ENCODE results near the gene NHS.

Gene NHS

DNA sequence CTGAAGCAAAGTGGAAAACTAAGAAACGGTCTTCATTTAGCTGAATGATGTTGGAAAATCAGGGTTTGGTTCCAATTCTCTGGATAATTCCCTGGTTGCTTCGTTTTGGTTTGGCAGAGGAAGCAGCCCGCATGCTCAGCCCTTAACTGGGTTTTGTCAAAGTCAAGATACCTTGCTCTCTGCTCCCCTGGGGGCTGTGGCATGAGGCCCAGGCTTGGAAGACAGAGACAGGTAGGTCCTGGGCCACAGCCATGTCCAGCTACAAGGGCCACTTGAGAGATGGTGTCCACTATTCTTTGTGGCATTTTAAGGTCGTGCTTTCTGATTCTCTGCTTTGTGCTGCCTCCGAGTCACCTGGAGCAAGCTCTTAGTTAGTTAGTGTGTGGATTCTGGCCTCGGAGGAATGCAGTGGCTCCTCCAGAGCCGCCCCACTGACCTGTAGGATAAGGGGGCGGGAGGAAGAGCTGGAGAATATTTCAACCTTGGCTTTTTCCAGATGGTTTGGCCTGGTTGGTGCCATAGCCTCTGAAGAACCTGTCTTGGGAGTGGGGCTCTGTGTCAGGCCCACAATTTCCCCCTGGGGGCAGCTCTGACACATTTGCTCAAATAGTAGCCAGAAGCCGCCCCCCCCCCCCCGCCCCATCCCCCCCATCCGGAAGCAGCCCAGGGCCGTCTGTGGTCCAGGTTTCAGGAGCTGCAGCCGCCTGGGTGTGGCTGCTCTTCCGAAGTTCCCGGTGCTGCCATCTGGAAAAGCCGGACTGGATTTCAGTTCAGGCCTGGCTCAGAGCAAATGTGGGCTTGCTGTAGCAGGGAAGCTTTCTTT lies 147.1 kb downstream of the NHS start:
- no peak for DNase-seq
- CTCF ChIA-PET = no interaction called here
- H3K36me3 ChIP-seq (ENCODE audit: control insufficient read depth in 4 of 4, insufficient read depth in 4 of 4, low read length in 3 of 4) = no peaks in the 10 kb centered on the region
- H3K9me3 ChIP-seq (ENCODE audit: control extremely low read depth in 1 of 5, control insufficient read depth in 4 of 5, insufficient read depth in 2 of 5, low read depth in 1 of 5, low read length in 4 of 5) = no peaks in the 10 kb centered on the region
- H3K27ac ChIP-seq (ENCODE audit: insufficient read depth in 1 of 2, low read depth in 1 of 2, low read length in 2 of 2, poor library complexity in 1 of 2, severe bottlenecking in 2 of 2) = no peak overlapping the region
- peaks cover 0 to 2% (median 0%) of the 10 kb centered on the region in 5 experiments for H3K27me3 ChIP-seq (replicated peaks in 2 of 5; ENCODE audit: control insufficient read depth in 4 of 5, insufficient read depth in 5 of 5, low read length in 4 of 5)
- peaks cover 0 to 4% (median under 1%) of the 10 kb centered on the region in 4 experiments for H3K4me1 ChIP-seq (ENCODE audit: control extremely low read depth in 1 of 4, control insufficient read depth in 4 of 4, insufficient read depth in 4 of 4, low read length in 3 of 4)
- 49% methylated on average over 8 of the region's 16 CpGs for WGBS (ENCODE audit: insufficient coverage)
- POLR2A ChIA-PET = no interaction called here
- H3K4me3 ChIP-seq (ENCODE audit: control insufficient read depth in 1 of 7, extremely low read depth in 1 of 7, insufficient read depth in 4 of 7, low read depth in 2 of 7, low read length in 6 of 7) = no peak overlapping the region

- Histone ChIP-seq H3K27ac (ENCODE audit: insufficient read depth in 1 of 2, low read depth in 1 of 2, low read length in 2 of 2, poor library complexity in 1 of 2, severe bottlenecking in 2 of 2) (no peak overlapping the region), H3K4me1 (ENCODE audit: control extremely low read depth in 1 of 4, control insufficient read depth in 4 of 4, insufficient read depth in 4 of 4, low read length in 3 of 4) (peaks cover 2 to 17% (median 8%) of the 10 kb centered on the region in 4 experiments), H3K4me3 (ENCODE audit: control insufficient read depth in 1 of 7, extremely low read depth in 1 of 7, insufficient read depth in 4 of 7, low read depth in 2 of 7, low read length in 6 of 7) (no peak overlapping the region), H3K36me3 (ENCODE audit: control insufficient read depth in 4 of 4, insufficient read depth in 4 of 4, low read length in 3 of 4) (no peaks in the 10 kb centered on the region), H3K27me3 (replicated peaks in 2 of 5; ENCODE audit: control insufficient read depth in 4 of 5, insufficient read depth in 5 of 5, low read length in 4 of 5) (peaks cover 0 to 5% (median 0%) of the 10 kb centered on the region in 5 experiments), H3K9me3 (ENCODE audit: control extremely low read depth in 1 of 5, control insufficient read depth in 4 of 5, insufficient read depth in 2 of 5, low read depth in 1 of 5, low read length in 4 of 5) (no peaks in the 10 kb centered on the region)
- no CpG with 5 or more reads among the region's 1 CpG for WGBS (ENCODE audit: insufficient coverage)
- ChIA-PET POLR2A (no interaction called here), CTCF (interaction anchor here (1.4 kb wide), 1 partner anchor 9 kb away, joined by 3 read pairs; no protein-coding TSS in a partner anchor)
- no peak for DNase-seq
These were observed 150.3 kb downstream of the NHS start for GRCh38 chrX:17525266-17525665.

- H3K4me1 ChIP-seq (ENCODE audit: control extremely low read depth in 1 of 4, control insufficient read depth in 4 of 4, insufficient read depth in 4 of 4, low read length in 3 of 4) = peaks cover 2 to 17% (median 8%) of the 10 kb centered on the region in 4 experiments
- no peak overlapping the region for H3K4me3 ChIP-seq (ENCODE audit: control insufficient read depth in 1 of 7, extremely low read depth in 1 of 7, insufficient read depth in 4 of 7, low read depth in 2 of 7, low read length in 6 of 7)
- peaks cover 0 to 8% (median 0%) of the 10 kb centered on the region in 5 experiments for H3K27me3 ChIP-seq (replicated peaks in 2 of 5; ENCODE audit: control insufficient read depth in 4 of 5, insufficient read depth in 5 of 5, low read length in 4 of 5)
- no peaks in the 10 kb centered on the region for H3K36me3 ChIP-seq (ENCODE audit: control insufficient read depth in 4 of 4, insufficient read depth in 4 of 4, low read length in 3 of 4)
- H3K9me3 ChIP-seq (ENCODE audit: control extremely low read depth in 1 of 5, control insufficient read depth in 4 of 5, insufficient read depth in 2 of 5, low read depth in 1 of 5, low read length in 4 of 5) = no peaks in the 10 kb centered on the region
- 96% methylated on average over 8 of the region's 8 CpGs for WGBS (ENCODE audit: insufficient coverage)
- H3K27ac ChIP-seq (ENCODE audit: insufficient read depth in 1 of 2, low read depth in 1 of 2, low read length in 2 of 2, poor library complexity in 1 of 2, severe bottlenecking in 2 of 2) = no peak overlapping the region
- no peak for DNase-seq
- ChIA-PET CTCF (interaction anchor here (1.4 kb wide), 1 partner anchor 9 kb away, joined by 3 read pairs; no protein-coding TSS in a partner anchor), POLR2A (no interaction called here)
These were observed 151.0 kb downstream of the NHS start for GRCh38 chrX:17525762-17526555.

DNA sequence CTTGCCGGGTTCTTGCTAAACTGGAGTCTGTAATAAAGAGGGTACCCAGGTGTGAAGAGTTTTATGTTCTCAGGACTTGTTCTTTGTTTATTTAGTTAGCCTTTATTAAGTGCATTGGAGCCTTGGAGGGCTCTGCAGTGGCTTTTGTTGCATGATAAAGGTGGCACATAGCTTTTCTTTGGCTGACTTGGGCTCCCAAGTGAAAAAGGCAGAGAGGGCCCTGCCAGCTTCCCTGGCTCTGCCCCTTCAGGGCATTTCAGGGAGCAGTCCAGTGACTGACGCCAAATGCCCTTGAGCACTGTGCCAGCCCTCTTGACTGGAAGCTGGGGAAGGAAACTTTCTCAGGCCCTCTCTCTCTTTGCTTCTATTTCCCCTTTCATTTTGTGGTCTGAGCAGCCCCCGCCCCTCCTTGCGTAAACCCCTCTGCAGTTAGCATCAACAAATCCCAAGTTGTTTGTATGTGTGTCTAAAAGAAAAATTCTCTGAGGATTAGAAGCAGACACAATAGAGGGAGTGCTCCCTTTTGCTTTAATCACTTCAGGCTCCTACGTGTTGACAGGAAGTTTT lies 152.2 kb downstream of the NHS start:
- Histone ChIP-seq H3K4me1 (ENCODE audit: control extremely low read depth in 1 of 4, control insufficient read depth in 4 of 4, insufficient read depth in 4 of 4, low read length in 3 of 4) (peaks cover 2 to 17% (median 8%) of the 10 kb centered on the region in 4 experiments), H3K9me3 (ENCODE audit: control extremely low read depth in 1 of 5, control insufficient read depth in 4 of 5, insufficient read depth in 2 of 5, low read depth in 1 of 5, low read length in 4 of 5) (no peaks in the 10 kb centered on the region), H3K4me3 (ENCODE audit: control insufficient read depth in 1 of 7, extremely low read depth in 1 of 7, insufficient read depth in 4 of 7, low read depth in 2 of 7, low read length in 6 of 7) (peak overlapping the region in 2 of 7 experiments; percentile 1 to 42), H3K27me3 (replicated peaks in 2 of 5; ENCODE audit: control insufficient read depth in 4 of 5, insufficient read depth in 5 of 5, low read length in 4 of 5) (peaks cover 0 to 8% (median 0%) of the 10 kb centered on the region in 5 experiments), H3K27ac (ENCODE audit: insufficient read depth in 1 of 2, low read depth in 1 of 2, low read length in 2 of 2, poor library complexity in 1 of 2, severe bottlenecking in 2 of 2) (no peak overlapping the region), H3K36me3 (ENCODE audit: control insufficient read depth in 4 of 4, insufficient read depth in 4 of 4, low read length in 3 of 4) (no peaks in the 10 kb centered on the region)
- 86% methylated on average over 1 of the region's 5 CpGs for WGBS (ENCODE audit: insufficient coverage)
- ChIA-PET CTCF (no interaction called here), POLR2A (interaction anchor here (0.6 kb wide), 1 partner anchor 1553 kb away, joined by 3 read pairs; no protein-coding TSS in a partner anchor)
- DNase-seq = peak; percentile 7 to 33 (median 8)

DNA sequence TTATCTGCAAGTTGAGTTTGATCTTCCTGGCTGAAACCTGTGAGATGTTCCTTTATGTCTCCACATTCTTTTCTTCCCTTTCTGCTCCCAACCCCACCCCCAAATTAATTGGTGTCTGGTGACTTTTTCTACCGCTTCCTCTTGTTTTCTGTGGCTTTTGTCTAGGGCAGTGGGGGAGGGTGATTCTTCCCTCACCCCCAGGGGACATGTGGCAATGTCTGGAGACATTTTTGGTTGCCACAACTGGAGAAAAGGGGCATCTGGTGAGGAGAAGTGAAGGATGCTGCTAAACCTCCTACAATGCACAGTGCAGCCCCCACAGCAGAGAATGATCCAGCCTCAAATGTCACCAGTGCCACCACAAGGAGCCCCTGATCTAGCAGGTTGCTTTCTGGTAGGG lies 152.9 kb downstream of the NHS start:
- ChIA-PET POLR2A (no interaction called here), CTCF (no interaction called here)
- Histone ChIP-seq H3K27me3 (replicated peaks in 2 of 5; ENCODE audit: control insufficient read depth in 4 of 5, insufficient read depth in 5 of 5, low read length in 4 of 5) (peaks cover 0 to 8% (median 0%) of the 10 kb centered on the region in 5 experiments), H3K4me1 (ENCODE audit: control extremely low read depth in 1 of 4, control insufficient read depth in 4 of 4, insufficient read depth in 4 of 4, low read length in 3 of 4) (peaks cover 2 to 17% (median 8%) of the 10 kb centered on the region in 4 experiments), H3K9me3 (ENCODE audit: control extremely low read depth in 1 of 5, control insufficient read depth in 4 of 5, insufficient read depth in 2 of 5, low read depth in 1 of 5, low read length in 4 of 5) (no peaks in the 10 kb centered on the region), H3K4me3 (ENCODE audit: control insufficient read depth in 1 of 7, extremely low read depth in 1 of 7, insufficient read depth in 4 of 7, low read depth in 2 of 7, low read length in 6 of 7) (peak overlapping the region in 2 of 7 experiments; percentile 10 to 42), H3K27ac (ENCODE audit: insufficient read depth in 1 of 2, low read depth in 1 of 2, low read length in 2 of 2, poor library complexity in 1 of 2, severe bottlenecking in 2 of 2) (no peak overlapping the region), H3K36me3 (ENCODE audit: control insufficient read depth in 4 of 4, insufficient read depth in 4 of 4, low read length in 3 of 4) (no peaks in the 10 kb centered on the region)
- no CpG with 5 or more reads among the region's 1 CpG for WGBS (ENCODE audit: insufficient coverage)
- peak; percentile 12 to 51 (median 49) for DNase-seq

DNA sequence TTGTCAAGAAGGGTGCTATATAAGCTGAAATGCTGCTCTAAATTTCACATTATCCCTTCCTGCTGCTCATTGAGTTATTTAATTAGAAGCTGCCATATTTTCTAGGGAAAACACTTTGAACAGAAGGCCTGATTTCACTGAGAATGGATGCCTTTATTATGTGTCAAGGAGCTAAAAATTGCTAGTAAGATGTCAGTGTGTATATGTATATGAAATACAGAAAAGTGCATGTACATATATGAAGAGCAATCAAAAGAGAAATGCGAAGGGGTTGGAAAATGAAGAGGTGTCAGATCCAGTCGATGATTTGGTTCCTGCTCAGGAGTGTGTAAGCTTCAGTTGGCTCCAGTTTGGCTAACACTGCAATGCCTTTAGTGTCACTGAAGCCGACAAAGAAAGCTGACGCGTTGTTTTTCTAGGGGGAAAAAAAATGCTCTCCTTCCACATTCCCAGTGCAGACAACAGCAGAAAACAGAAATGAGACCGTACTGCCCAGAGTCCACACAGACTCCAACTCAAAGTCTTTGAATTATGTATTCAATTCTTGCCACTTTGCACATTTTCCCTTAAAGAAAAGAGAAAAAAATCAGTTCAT lies 154.2 kb downstream of the NHS start:
- no peak overlapping the region for H3K27ac ChIP-seq (ENCODE audit: insufficient read depth in 1 of 2, low read depth in 1 of 2, low read length in 2 of 2, poor library complexity in 1 of 2, severe bottlenecking in 2 of 2)
- no peaks in the 10 kb centered on the region for H3K36me3 ChIP-seq (ENCODE audit: control insufficient read depth in 4 of 4, insufficient read depth in 4 of 4, low read length in 3 of 4)
- peaks cover 0 to 5% (median 0%) of the 10 kb centered on the region in 5 experiments for H3K27me3 ChIP-seq (replicated peaks in 2 of 5; ENCODE audit: control insufficient read depth in 4 of 5, insufficient read depth in 5 of 5, low read length in 4 of 5)
- no peak overlapping the region for H3K4me3 ChIP-seq (ENCODE audit: control insufficient read depth in 1 of 7, extremely low read depth in 1 of 7, insufficient read depth in 4 of 7, low read depth in 2 of 7, low read length in 6 of 7)
- DNase-seq = no peak
- CTCF ChIA-PET = no interaction called here
- H3K4me1 ChIP-seq (ENCODE audit: control extremely low read depth in 1 of 4, control insufficient read depth in 4 of 4, insufficient read depth in 4 of 4, low read length in 3 of 4) = peaks cover 2 to 17% (median 8%) of the 10 kb centered on the region in 4 experiments
- POLR2A ChIA-PET = no interaction called here
- WGBS (ENCODE audit: insufficient coverage) = 91% methylated on average over 4 of the region's 6 CpGs
- H3K9me3 ChIP-seq (ENCODE audit: control extremely low read depth in 1 of 5, control insufficient read depth in 4 of 5, insufficient read depth in 2 of 5, low read depth in 1 of 5, low read length in 4 of 5) = no peaks in the 10 kb centered on the region
